Hepatocyte (in vitro differentiated cells): ENCODE results near the gene IRF2BPL. TPM values are rescaled to one million over a fixed set of nuclear protein-coding genes. Genes with fewer than 3 reads are reported as not detected.

Experiments used
- DNase-seq: peaks from one replicate; pipeline ENCODE4 v3.0.0-alpha.2; 2016; ENCODE audit warnings: low spot score
- H2AFZ ChIP-seq: fragments of 200-600 bp; sonication (generic); 2 replicates; pipeline ENCODE4 v1.6.0; 2016; ENCODE audit warnings: antibody characterized with exemption, mild to moderate bottlenecking
- H3K27ac ChIP-seq: fragments of 200-600 bp; sonication (generic); 2 replicates; pipeline ENCODE4 v1.5.1; 2016; ENCODE audit warnings: mild to moderate bottlenecking
- H3K27me3 ChIP-seq: fragments of 200-600 bp; sonication (generic); 2 replicates; pipeline ENCODE4 v1.6.1; 2016
- H3K36me3 ChIP-seq: fragments of 200-600 bp; sonication (generic); replicated peaks from 2 replicates; pipeline ENCODE4 v1.5.1; 2016; ENCODE audit warnings: low read depth; ENCODE audit not compliant: insufficient read depth
- H3K4me1 ChIP-seq: fragments of 200-600 bp; sonication (generic); 2 replicates; pipeline ENCODE4 v1.5.1; 2016; ENCODE audit warnings: mild to moderate bottlenecking, moderate library complexity; ENCODE audit not compliant: insufficient read depth
- H3K4me2 ChIP-seq: fragments of 200-600 bp; sonication (generic); 2 replicates; pipeline ENCODE4 v1.6.0; 2016
- H3K4me3 ChIP-seq: fragments of 200-600 bp; sonication (generic); 2 replicates; pipeline ENCODE4 v1.5.1; 2016; ENCODE audit warnings: mild to moderate bottlenecking
- H3K79me2 ChIP-seq: fragments of 200-600 bp; sonication (generic); 2 replicates; pipeline ENCODE4 v1.6.0; 2017; ENCODE audit warnings: mild to moderate bottlenecking
- H3K9me2 ChIP-seq: fragments of 200-600 bp; sonication (generic); replicated peaks from 2 replicates; pipeline ENCODE4 v1.6.0; 2017; ENCODE audit warnings: mild to moderate bottlenecking; ENCODE audit not compliant: insufficient read depth
- H3K9me3 ChIP-seq: fragments of 200-600 bp; sonication (generic); 2 replicates; pipeline ENCODE4 v1.5.1; 2016; ENCODE audit warnings: low read depth, mild to moderate bottlenecking
- H4K20me1 ChIP-seq: fragments of 200-600 bp; sonication (generic); 2 replicates; pipeline ENCODE4 v1.6.0; 2016; ENCODE audit warnings: mild to moderate bottlenecking; ENCODE audit not compliant: insufficient read depth, poor library complexity, severe bottlenecking
- CTCF ChIP-seq: fragments of 200-600 bp; sonication (generic); IDR thresholded peaks from 2 replicates; pipeline ENCODE4 v1.5.1; 2016; ENCODE audit warnings: antibody characterized with exemption, mild to moderate bottlenecking; ENCODE audit not compliant: poor library complexity
- EZH2 ChIP-seq: fragments of 200-600 bp; sonication (generic); IDR thresholded peaks from 2 replicates; pipeline ENCODE4 v1.6.1; 2016; ENCODE audit warnings: antibody characterized with exemption, mild to moderate bottlenecking, borderline replicate concordance
- EZH2phosphoT487 ChIP-seq: fragments of 200-600 bp; sonication (generic); IDR thresholded peaks from one replicate; pipeline ENCODE4 v1.6.1; 2018; ENCODE audit warnings: antibody characterized with exemption, mild to moderate bottlenecking, low read depth, moderate library complexity; ENCODE audit not compliant: unreplicated experiment, severe bottlenecking
- WGBS: methylation state at CpG from one replicate; pipeline ENCODE4 v1.1.6; 2016; ENCODE audit warnings: low lambda C conversion rate; ENCODE audit errors: missing lambda C conversion rate; 5-methylcytosine and 5-hydroxymethylcytosine counted together
- polyA plus RNA-seq: library from polyadenylated mRNA; unstranded; fragments of >200 nt; fragmentation: Nextera tagmentation; extraction: Ambion mirVana; gene quantifications from 2 replicates; pipeline ENCODE4 v1.2.1, GENCODE V29; 2016
- total RNA-seq: library from RNA; depleted of rRNA; stranded (reverse); fragments of >200 nt; gene quantifications from 2 replicates; pipeline ENCODE4 v1.2.3, GENCODE V29; 2014

The IRF2BPL gene
- total and polyA plus RNA-seq, 2 experiments from 2014 or later, result 34.5 to 52.1 TPM

- Histone ChIP-seq H3K4me1 (peaks cover 13% of the 10 kb centered on the region), H3K9me2 (no peaks in the 10 kb centered on the region), H3K9me3 (no peaks in the 10 kb centered on the region), H3K36me3 (no peaks in the 10 kb centered on the region), H3K27ac (no peak overlapping the region), H3K4me2 (no peak overlapping the region), H3K4me3 (no peak overlapping the region), H4K20me1 (no peaks in the 10 kb centered on the region), H3K27me3 (no peaks in the 10 kb centered on the region), H2AFZ (no peak overlapping the region), H3K79me2 (no peaks in the 10 kb centered on the region)
- TF ChIP-seq EZH2, result no peak
- TF ChIP-seq CTCF, result no peak
- TF ChIP-seq EZH2phosphoT487, result no peak
- DNase-seq, result no peak
Measured at GRCh38 chr14:77074969-77075368, 46.5 kb upstream of the IRF2BPL start.

GRCh38 chr14:77071938-77072388, 43.5 kb upstream of the IRF2BPL start:
- TF ChIP-seq EZH2, result no peak
- TF ChIP-seq EZH2phosphoT487, result no peak
- no peak for TF ChIP-seq CTCF
- Histone ChIP-seq H3K4me2 (no peak overlapping the region), H4K20me1 (no peaks in the 10 kb centered on the region), H3K36me3 (no peaks in the 10 kb centered on the region), H3K27me3 (no peaks in the 10 kb centered on the region), H3K4me3 (no peak overlapping the region), H3K79me2 (no peaks in the 10 kb centered on the region), H3K9me2 (no peaks in the 10 kb centered on the region), H3K27ac (no peak overlapping the region), H2AFZ (no peak overlapping the region), H3K9me3 (no peaks in the 10 kb centered on the region), H3K4me1 (peaks cover 13% of the 10 kb centered on the region)
- WGBS, result 64% methylated on average over 3 of the region's 3 CpGs
- DNase-seq, result no peak

GRCh38 chr14:77069551-77069950, 41.0 kb upstream of the IRF2BPL start:
- H2AFZ ChIP-seq, result no peak overlapping the region
- H3K27ac ChIP-seq, result no peak overlapping the region
- no peaks in the 10 kb centered on the region for H3K4me1 ChIP-seq
- H3K27me3 ChIP-seq, result no peaks in the 10 kb centered on the region
- H3K9me3 ChIP-seq, result no peaks in the 10 kb centered on the region
- no peak overlapping the region for H3K4me3 ChIP-seq
- no peak overlapping the region for H3K4me2 ChIP-seq
- H3K79me2 ChIP-seq, result no peaks in the 10 kb centered on the region
- no peaks in the 10 kb centered on the region for H4K20me1 ChIP-seq
- 81% methylated on average over 7 of the region's 7 CpGs for WGBS
- no peaks in the 10 kb centered on the region for H3K9me2 ChIP-seq
- H3K36me3 ChIP-seq, result no peaks in the 10 kb centered on the region
- no peak for DNase-seq
- TF ChIP-seq EZH2, result no peak
- TF ChIP-seq CTCF, result no peak

- Histone ChIP-seq H3K4me3 (no peak overlapping the region), H3K27me3 (no peaks in the 10 kb centered on the region), H2AFZ (no peak overlapping the region), H3K79me2 (no peaks in the 10 kb centered on the region), H3K9me3 (no peaks in the 10 kb centered on the region), H3K9me2 (no peaks in the 10 kb centered on the region), H3K4me2 (no peak overlapping the region), H3K36me3 (no peaks in the 10 kb centered on the region), H3K4me1 (no peaks in the 10 kb centered on the region), H4K20me1 (no peaks in the 10 kb centered on the region), H3K27ac (no peak overlapping the region)
- 66% methylated on average over 5 of the region's 5 CpGs for WGBS
- DNase-seq, result no peak
- TF ChIP-seq EZH2phosphoT487, result no peak
- no peak for TF ChIP-seq CTCF
- no peak for TF ChIP-seq EZH2
Measured at GRCh38 chr14:77068517-77069200, 40.2 kb upstream of the IRF2BPL start.
